HG03025 (cell line): ENCODE measurements around the gene ARRDC3.
"Not testable (repeated sequence)": the region's sequence is repeated elsewhere in the genome, so short reads cannot be mapped to it uniquely, and the experiment has no call there.

Experiments
- ATAC-seq: cut with Tn5 transposase; IDR thresholded peaks from one replicate; pipeline ENCODE4 v1.9.1; 2021; ENCODE audit warnings: mild to moderate bottlenecking, moderate library complexity; ENCODE audit not compliant: unreplicated experiment, low FRiP score

Gene ARRDC3, protein sequence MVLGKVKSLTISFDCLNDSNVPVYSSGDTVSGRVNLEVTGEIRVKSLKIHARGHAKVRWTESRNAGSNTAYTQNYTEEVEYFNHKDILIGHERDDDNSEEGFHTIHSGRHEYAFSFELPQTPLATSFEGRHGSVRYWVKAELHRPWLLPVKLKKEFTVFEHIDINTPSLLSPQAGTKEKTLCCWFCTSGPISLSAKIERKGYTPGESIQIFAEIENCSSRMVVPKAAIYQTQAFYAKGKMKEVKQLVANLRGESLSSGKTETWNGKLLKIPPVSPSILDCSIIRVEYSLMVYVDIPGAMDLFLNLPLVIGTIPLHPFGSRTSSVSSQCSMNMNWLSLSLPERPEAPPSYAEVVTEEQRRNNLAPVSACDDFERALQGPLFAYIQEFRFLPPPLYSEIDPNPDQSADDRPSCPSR

DNA sequence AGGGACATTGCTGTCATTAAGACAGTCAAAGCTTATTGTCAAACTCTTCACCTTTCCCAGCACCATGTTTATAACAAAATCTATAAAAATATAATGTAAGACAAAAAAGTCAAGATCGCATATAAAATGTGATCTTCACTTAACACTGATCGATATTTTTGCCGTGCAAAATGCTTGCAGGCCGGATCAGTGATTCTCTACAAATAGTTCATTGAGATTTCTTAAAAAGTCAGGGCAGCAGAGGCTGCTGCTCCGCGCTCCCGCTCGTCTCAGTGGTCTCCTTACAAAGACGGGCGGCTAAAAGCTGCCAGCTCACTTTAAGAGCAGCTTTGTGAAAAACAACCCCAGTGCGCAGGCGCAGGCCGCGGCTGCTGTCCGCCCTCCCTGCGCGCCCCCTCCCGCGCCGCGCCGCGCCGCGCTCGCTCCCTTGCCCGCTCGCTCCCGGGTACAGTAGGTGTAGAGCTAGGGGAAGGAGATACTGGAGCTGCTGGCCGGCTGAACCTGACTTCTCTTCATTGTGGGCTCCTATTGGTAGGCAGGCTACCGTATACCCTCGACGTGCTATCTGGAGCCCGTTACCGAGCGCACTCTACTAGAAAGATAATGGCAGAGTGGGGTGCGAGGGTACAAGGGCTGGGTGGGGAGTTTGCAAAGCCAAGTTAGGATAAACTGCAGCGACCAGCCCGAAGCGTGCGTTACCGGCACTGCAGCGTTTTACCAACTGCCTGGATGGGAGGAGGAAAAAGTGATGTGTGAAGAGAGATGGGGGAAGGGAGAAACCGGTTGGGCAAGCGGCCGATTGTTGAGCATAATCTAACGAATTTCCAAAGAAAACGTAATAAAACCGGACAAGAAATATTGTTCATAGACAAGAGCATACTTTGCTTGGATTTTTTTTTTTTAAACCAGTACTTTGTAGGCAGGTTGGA lies at the start of gene ARRDC3:
Gene ARRDC3 (minus strand): TSS at position 291 of the 929 bp plus-strand sequence. CDS start 225 bp downstream, at position 66.
- ATAC-seq: peak; percentile 54

DNA sequence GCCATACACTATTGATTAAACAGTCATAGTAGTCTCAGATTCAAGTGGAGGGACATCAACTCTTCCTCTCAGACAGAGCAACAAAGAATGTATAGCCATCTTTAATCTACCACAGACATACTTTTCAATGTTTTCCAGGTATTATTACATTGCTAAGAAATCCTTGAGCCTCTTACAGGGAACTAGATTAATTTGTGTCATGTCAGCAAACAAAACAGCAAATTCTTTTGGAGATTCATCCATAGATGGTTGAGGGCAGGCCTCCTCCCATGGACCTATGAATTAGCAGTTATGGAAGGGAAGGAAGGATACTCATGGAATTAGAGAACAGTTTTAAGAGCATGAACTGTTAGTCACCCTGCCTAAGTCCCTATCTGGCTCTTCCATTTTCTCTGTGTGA lies 47.8 kb upstream of the ARRDC3 start:
- no peak for ATAC-seq

DNA sequence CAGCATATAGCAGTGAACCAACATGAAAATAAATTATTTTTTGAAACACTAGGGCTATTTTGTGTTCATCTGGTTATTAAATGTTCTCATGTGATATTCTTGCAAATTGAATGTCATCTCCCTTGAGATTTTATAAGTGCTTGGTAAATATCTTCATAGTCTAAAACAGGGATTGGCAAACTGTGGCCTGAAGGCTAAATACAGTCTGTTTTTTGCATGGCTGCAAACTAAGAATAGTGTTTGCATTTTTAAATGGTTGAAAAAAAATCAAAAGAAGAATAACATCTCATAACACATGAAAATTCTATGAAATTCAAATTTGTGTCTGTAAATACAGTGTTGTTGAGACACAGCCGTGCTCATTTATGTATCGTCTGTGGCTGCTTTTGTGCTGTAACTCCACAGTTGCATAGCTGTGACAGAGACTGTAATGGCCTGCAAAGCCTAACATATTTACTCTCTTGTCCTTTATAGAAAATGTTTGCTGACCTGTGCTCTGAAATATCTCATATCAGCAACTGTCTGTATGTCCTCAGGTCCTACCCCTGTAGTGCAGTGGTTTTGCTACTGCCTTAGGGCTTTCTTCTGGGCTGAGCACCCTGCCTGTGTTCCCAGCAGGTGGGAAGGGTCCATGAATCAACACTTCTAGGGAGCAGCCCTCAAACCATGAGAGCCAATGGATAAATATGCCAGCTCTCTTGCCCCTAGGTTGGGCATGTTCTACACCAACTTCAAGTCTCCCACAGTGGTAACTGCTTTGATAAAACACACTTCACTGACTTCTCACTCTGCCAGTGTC lies 41.7 kb upstream of the ARRDC3 start:
- ATAC-seq: no peak

DNA sequence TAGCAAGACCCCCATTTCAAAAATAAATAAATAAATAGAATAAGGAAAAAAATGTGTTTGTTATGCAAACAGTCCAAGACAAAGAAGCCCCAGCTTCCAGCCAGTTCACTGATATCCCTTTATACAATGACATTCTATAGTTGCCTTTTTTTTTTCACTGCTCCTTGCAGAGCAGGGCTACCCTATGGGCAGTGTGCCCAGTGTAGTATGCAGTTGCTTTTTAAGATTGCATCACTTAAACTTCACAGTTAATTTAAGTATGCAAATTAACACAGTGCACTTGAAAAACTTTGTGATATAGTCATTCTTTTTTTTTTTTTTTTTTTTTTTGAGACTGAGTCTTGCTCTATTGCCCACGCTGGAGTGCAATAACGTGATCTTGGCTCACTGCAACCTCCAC lies 40.8 kb upstream of the ARRDC3 start:
- ATAC-seq: no peak

DNA sequence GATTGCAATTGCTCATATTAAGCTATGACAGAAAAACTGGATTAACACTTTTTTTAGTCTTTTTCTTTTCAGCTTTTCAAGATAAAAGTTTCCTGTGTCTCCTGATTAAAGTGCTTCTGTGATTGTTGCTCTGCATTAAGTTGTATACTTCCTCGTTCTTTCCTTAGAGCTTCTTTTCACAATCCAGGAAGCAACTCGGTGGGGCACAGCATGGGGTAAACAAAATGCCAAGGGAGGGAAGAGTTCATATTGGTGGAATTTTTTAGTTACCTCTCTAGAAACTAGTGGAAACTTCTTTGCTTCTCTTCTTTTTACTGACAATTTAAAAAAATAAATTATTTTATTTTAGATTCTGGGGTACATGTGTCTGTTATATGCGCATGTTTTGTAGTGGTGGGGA lies 37.8 kb upstream of the ARRDC3 start:
- ATAC-seq: no peak

DNA sequence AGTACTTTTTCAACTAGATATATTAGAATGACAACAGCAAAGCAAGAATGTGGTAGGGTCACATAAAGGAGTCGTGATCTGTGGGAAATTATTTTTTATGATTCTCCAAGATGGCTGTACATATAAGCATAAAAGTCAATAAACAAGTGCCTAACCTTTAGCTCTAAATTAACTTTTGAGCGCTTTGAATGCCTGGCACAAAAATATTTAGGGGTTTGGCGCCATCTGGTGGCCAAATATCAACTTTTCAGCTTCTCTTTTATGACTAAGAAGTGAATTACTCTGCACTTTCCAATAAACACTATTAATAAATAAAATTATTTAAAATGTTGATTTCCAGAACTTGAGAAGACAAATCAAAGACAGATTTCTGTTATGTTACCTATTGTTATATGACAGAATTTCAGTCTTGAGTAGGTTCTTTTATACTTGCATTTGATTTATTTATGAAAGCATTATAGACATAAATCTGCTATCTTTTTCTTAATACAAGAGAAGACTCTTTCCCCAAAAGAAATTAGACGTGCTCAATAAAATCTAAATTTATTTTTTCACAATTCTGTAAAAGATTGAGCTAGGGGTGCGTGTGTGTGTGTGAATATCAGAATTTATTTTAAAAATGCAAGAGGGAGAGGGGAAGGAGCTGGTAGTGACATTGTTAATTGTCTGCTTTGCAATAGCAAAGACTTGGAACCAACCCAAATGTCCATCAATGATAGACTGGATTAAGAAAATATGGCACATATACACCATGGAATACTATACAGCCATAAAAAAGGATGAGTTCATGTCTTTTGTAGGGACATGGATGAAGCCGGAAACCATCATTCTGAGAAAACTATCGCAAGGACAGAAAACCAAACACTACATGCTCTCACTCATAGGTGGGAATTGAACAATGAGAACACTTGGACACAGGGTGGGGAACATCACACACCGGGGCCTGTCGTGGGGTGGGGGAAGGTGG lies 36.7 kb upstream of the ARRDC3 start:
- ATAC-seq: peak; percentile 57

DNA sequence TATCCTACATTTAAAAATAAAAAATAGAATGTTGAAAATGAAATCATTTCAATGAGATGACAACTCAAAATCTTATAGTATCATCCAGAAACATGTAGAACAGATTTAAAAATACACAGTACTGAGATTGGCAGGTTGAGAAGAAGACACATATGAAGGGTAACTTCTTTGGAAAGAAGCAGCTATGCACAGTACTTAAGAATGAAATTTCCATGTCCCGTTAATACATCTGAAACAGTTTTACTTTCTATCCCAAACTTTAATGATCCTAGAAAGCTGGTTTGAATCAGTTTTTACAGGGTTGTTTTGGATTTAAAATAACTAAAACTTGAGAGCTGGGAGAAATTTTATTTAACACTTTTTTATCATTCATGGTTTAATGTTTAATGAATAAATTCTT lies 36.0 kb upstream of the ARRDC3 start:
- ATAC-seq: no peak

DNA sequence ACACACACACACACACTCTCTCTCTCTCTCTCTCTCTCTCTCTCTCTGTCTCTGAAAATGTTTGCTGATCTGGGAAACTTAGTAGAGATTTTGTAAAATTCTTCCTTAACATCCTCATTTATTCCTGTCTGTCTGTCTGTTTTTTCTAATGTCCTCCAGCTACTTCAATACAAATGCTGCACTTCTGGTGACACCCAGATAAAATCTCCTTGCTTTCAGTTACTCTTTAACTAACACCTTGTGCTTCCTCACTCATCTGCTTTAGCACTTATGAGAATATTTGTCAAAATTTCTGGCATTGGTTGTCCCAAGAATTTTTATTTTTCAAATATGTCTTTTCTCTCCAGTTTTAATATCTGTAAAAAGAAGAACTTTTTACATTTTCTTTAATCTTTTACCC lies 35.0 kb upstream of the ARRDC3 start:
- ATAC-seq: no peak

DNA sequence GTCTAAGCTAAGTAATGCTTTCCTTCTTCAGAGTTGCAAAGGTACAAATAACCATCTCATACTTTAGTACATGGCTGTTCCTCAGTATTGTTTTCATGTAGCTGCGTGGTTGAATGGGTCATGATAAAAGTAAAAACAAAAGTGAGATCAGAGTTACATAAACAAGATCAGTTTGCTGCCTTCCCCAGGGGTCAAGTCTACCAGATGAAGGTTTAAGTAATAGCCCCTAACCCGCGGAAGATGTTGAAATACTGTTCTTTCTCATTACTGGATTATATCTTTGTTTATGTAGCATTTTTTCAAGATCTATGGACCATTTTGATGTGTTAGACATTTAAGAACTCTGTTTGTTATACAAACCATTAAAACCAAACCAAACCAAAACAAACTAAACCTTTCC lies 34.1 kb upstream of the ARRDC3 start:
- no peak for ATAC-seq

DNA sequence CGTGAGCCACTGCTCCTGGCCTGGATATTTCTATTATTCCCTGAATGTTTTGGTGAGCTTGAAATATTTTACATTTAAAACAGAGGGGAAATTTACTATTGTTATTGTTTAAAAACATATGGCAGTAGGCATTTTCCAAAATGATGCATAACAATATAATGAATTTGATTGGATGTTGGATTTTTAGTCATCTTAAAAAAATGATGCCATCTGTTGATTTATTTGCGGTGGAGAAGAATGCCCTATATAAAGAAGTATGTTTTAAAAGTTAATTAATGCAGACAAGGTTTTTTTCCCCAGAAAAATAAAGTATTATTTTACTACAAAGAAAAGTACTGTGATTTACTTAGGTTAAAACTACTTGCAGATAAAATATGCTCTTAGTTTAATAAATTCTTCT lies 33.4 kb upstream of the ARRDC3 start:
- ATAC-seq: no peak

DNA sequence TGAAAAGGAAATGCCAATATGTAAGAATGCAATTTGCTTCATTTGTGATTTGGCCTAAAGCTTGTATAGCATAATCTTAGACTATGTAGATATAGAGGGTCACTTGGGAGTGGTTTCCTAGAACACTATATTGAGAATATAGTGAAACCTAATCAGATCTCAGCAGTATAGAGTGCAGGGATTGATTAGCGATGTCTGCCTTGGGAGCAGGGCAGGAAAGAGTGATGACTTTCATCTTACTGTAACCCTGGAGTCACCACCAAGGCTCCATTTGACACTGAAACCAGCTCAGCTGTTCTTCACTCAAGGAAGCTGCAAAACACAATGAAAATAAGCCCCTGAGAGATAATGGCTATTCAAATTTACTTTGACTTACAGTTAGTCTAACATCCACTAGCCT lies 26.2 kb upstream of the ARRDC3 start:
- ATAC-seq: no peak

DNA sequence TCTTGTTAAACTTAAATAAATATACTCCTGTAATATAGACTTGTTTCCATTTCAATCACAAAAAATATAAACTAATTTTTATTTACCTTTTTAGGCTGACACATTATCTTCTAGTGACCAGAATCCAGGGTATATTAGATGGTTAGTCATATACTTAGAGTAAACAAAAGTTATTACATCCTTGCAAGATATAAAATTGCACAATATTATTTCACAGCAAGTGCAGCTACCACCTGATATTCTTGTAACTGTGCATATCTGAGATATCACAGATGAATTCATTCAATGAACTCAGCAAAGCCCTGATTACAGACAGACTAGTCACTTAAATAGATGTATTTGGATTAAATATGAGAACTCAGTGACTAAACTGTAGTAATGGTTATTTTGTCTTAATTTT lies 25.6 kb upstream of the ARRDC3 start:
- ATAC-seq: no peak

DNA sequence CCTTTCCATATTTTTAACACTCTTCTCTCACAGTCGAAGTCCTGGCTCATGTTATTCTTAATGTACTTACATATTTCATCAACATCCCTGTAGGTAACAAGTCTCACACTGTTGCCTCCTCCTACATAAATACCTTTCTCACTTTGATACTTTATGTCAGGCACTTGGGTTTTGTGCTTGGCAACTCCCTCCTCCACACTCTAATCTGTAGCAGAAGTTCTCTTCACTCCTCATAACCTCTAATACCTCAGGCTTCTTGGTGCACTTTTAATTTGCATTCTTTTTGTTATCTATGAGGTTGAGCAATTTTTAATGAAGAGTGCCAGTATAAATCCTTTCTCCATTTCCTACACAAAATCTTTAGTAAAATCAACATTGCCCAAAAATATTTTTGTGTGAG lies 24.1 kb upstream of the ARRDC3 start:
- no peak for ATAC-seq

DNA sequence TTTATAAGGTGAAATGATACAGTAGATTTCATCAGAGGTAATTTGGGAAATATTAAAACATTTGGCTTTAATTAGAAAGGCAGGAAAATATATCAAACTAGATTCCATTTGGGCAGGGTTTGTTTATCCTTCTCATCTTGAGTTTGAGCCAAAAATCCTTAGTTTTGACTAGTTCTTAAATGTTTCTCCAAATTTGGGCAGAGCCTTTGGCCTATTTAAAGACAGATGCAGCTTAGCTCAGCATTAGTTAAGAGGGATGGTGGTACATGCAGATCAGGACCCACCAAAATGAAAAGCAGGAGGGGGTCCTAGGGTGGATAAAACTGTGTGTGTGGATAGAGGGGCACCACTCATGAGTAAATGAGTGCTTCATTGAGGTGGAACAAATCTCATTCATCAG lies 20.3 kb upstream of the ARRDC3 start:
- ATAC-seq: no peak

DNA sequence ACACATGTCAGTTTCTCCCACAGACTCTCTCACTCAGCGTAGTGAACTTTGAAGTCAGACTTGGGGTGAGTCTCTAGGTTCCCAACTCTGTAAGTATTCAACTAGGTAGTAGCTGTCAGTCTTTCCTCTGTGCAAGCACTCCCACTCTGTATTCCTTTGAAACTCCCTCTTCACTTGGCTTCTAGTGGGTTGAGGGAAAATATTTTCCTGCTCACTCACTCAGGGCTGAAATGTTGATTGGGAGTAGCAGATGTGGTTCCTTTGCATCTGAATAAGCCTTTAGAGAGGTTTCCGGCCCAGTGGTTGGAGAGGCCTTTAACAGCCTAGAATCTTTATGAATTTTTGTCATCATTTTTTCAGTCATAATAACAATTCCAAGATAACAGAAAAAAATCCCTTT lies 18.1 kb upstream of the ARRDC3 start:
- no peak for ATAC-seq

DNA sequence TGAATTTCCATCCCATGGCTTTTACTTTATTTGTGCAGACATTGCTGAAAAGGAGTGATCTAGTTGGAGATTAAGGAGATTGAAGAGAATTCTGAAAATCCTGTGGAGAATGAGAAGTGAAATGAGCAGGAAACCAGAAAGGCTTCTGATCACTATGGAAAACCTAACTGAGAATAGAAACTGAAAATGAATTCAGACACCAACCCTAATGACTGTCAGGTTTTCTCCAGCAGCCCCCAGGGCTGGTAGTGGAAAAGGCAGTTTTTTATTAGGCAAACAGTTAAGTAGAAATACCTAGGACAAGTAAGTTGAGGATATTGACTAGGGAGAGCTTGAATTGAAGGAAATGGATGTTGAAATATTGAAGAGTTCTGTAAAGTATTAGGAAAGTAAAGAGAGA lies 14.7 kb upstream of the ARRDC3 start:
- ATAC-seq: no peak

DNA sequence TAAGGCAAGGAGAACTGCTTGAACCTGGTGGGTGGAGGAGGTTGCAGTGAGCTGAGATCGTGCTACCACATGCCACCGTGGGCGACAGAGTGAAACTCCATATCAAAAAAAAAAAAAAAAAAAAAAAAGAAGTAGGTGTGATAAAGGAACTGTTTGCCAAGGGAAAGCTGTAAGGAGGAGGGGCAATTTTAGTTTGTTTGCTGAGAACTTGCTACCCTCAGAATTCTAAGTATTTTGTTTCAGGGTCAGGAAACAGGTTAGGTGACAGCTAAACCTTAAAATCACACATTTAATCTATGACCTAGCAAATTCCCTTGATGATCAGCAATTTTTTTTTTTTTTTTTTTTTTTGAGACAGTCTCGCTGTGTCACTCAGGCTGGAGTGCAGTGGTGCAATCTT lies 7.2 kb upstream of the ARRDC3 start:
- ATAC-seq: no peak

DNA sequence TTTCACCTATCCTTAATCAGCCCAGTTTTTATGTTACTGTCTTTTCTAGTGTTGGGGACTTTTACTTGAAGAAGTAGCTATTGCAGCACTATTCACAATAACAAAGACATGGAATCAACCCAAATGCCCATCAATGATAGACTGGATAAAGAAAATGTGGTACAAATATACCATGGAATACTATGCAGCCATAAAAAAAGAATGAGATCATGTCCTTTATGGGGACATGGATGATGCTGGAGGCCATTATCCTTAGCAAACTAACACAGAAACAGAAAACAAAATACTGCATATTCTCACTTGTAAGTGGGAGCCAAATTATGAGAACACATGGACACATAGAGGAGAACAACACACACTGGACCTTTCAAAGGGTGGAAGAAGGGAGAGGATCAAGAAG lies 6.4 kb upstream of the ARRDC3 start:
- ATAC-seq: not testable (repeated sequence)

DNA sequence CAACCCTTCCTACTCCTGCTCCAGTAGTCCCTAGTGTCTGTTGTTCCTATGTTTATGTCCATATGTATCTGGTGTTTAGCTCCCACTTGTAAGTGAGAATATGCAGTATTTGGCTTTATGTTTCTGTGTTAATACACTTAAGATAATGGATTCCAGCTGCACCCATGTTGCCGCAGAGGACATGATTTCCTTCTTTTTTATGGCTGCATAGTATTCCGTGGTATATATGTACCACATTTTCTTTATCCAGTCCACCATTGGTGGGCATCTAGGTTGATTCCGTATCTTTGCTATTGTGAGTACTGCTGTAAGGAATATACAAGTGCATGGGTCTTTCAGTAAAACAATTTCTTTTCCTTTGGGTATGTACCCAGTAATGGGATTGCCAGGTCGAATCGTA lies 5.2 kb upstream of the ARRDC3 start:
- no peak for ATAC-seq

DNA sequence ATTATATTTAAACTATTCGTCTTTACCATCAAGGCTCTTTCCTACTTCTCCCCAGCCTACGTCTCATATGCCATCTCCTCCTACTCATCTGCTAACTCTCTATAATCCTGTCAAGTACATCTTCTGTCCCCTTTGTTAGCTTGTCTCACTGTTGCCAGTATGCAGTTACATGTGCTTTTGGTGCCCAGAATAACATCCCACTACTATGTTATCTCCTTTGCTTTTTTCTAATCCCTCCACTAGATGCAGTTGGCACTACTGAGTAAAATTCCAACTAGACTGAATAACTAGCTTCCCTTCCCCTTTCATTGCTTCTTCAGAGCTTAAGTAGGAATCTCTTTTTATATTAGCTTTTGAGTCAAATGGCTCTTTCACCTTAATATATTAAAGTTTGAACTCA lies 3.0 kb upstream of the ARRDC3 start:
- no peak for ATAC-seq
